C4-2B (cell line): Measurements from ENCODE around the gene SAP30BP.

Experiments
- H3K27ac ChIP-seq: fragments of 450-650 bp; 2 replicates; pipeline ENCODE4 v1.5.1; 2017
- CTCF ChIP-seq: fragments of 450-650 bp; conservative IDR thresholded peaks from 2 replicates; pipeline ENCODE4 v1.5.1; 2017; ENCODE audit warnings: mild to moderate bottlenecking
- ZFX ChIP-seq: fragments of 450-650 bp; IDR thresholded peaks from 2 replicates; pipeline ENCODE4 v1.6.1; 2017

Gene SAP30BP

DNA sequence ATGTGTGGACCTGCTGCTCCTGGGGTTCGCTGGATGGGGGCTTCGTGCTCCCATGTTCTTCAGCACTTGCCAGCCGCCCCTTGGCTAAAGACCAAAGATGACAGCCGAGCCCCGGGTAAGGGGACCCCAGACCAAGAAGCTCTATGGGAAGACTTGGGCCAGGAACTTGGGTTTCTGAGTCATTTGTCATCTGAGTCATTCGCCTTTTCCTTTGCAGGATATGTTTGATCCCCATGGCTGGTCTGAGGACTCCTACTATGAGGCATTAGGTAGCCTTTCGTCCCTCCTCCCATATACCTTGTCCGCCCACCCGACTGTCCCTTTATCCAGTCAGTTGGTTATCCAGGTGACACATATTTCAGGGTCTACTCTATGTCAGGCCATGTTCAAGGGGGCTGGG is 36.5 kb downstream of the SAP30BP start:
- TF ChIP-seq CTCF: no peak
- no peak for TF ChIP-seq ZFX
- H3K27ac ChIP-seq: no peak overlapping the region

DNA sequence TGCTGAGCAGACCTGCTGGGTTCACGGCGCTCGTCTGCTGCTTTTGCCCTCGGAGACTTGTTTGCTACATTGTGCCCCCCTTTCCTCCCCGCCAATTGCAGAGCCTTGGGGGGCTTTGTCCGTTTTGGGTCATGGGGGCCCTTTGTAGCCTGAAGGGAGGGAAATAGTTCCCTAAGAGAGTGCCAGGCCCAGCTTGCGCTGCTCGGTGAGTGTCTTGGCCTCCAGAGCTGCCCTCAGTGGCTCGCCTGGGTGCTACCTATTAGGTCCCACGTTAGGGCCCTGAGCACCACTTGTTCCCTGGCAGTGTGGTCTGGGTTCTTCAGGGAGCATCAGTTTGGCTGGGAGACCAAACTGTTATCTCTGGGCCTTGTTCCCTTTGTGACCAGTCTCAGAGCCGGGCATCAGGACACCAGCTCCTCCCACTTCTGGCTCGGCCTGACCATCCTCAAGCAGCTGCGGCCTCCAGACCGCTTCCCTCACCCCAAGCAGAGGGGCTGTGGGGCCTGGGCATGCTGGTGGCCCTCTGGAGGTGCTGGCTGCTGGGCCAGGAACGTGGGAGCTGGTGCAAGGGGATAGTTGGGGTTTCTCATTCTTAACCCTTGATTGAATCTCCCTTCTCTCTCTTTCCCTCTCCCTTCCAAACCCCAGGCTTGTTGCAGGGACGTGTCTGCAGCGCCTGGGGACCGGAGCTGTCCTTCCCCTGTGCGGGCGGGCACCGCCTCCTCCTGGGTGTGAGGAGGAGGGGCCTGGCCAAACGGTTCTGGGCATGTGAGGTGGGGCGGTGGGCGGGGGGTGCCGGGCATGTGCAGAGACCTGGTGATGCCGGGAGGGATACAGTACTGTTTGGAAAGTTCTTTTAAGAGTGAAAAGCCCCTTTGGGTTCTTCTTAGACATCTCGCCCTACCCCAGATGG is 38.1 kb downstream of the SAP30BP start:
- H3K27ac ChIP-seq: no peak overlapping the region

DNA sequence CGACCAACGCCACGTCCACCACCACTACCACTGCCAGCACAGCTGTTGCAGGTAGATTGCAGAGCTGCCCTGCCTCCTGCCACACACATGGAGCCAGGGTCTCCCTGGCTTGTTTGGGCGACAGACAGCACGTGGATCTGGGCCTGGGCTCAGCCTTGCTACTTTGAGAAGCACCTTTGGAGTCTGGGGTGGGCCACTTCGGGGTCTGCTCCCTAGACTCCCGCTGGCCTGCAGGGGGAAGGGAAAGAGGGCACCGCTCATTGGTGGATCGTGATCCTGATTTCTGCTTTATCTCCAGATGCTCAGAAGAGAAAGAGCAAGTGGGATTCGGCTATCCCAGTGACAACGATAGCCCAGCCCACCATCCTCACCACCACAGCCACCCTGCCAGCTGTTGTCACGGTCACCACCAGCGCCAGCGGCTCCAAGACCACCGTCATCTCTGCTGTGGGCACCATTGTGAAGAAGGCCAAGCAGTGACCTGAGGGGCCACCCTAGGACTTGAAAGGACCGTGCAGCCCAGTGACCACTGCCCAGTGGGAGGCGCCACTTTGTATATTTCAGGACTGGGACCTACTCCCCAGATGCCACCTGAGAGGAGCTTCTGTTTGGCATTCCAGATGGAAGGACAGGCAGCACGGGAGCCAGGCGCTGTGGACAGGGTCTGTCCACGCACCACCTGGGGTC is 39.0 kb downstream of the SAP30BP start:
- H3K27ac ChIP-seq: no peak overlapping the region

More for the DNA sequence above, 38.1 kb downstream of the SAP30BP start:
- TF ChIP-seq CTCF: no peak
- no peak for TF ChIP-seq ZFX

DNA sequence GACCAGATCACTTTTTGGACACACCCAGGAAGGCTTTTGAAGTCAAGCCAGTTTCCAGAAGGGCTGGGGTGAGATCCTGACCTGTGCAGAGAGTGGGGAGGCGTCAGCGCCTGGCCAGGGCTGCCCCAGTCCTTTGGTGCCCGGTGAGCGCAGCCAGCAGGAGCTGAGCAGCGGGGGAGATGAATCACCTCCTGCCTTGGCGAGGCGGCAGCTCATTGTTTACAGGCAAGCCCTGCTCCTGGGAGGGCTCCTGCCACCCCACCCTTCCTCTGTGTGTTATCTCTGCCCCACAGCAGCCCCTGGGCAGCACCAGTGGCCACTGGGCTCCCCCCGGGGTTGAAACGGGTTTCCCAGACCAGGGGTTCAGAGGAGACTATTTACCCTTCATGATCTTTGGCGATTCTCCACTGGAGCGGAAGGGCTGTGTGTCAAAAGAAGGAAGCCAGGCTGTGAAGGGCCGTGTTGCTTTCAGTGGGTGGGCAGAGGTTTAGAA is 40.0 kb downstream of the SAP30BP start:
- TF ChIP-seq CTCF (no peak), ZFX (no peak)
- H3K27ac ChIP-seq: no peak overlapping the region

More for the DNA sequence above, 39.0 kb downstream of the SAP30BP start:
- TF ChIP-seq ZFX: no peak
- TF ChIP-seq CTCF: no peak

- H3K27ac ChIP-seq: no peak overlapping the region
- TF ChIP-seq CTCF: no peak
- no peak for TF ChIP-seq ZFX
Measured at GRCh38 chr17:75712446-75712845, 45.3 kb downstream of the SAP30BP start.

DNA sequence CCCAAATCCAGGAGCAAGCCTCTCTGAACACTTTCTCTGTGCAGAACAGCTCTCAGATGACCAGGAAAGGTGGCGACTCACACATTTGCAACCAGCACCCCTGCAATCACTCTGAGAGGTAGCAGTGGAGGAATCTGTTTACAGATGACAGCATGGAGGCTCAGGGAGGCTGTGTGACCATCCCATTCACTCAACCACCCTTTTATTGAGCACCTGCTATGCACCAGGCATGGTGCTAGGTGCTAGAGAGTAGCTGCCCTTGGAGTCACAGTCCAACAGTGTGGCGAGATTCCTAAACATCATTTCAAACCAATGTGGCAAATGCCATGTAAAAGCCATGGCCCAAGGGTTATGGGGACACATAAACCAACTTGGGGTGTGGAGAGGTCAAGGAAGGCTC is 52.6 kb downstream of the SAP30BP start:
- H3K27ac ChIP-seq: no peak overlapping the region

More for the DNA sequence above, 52.6 kb downstream of the SAP30BP start:
- TF ChIP-seq CTCF (no peak), ZFX (no peak)
